Activated naive CD4-positive, alpha-beta T cell treated with anti-CD3 and anti-CD28 coated beads, Interleukin-2, amount 50 U/mL, for 72 hours (primary cell): ENCODE data around the gene NOMO2. TPM values are rescaled to one million over a fixed set of nuclear protein-coding genes. Genes with fewer than 3 reads are reported as not detected.
A peak's percentile ranks its signal among the peaks of the same experiment; 100 is the strongest.
"Not testable (repeated sequence)": the region's sequence is repeated elsewhere in the genome, so short reads cannot be mapped to it uniquely, and the experiment has no call there.

Experiments used
- ATAC-seq, 2 donors: fragments of 150-1000 bp; cut with Tn5 transposase; 2 replicates each; pipeline ENCODE4 v1.10.0; 2021; ENCODE audit warnings: mild to moderate bottlenecking in 2 of 2, moderate library complexity in 2 of 2
- DNase-seq, 2 donors: peaks; one replicate each; pipeline ENCODE4 v3.0.0; 2021 to 2022; ENCODE audit warnings: low spot score in 2 of 2
- H3K27ac Mint-ChIP-seq, 2 donors: one replicate each; pipeline ENCODE4 v1.8.0; 2022; ENCODE audit warnings: mild to moderate bottlenecking in 2 of 2, mixed read lengths in 2 of 2
- H3K36me3 Mint-ChIP-seq, 2 donors: one replicate each; pipeline ENCODE4 v1.8.0; 2022; ENCODE audit warnings: mixed read lengths in 2 of 2
- H3K9me3 Mint-ChIP-seq, 2 donors: one replicate each; pipeline ENCODE4 v1.8.0; 2022; ENCODE audit warnings: mixed read lengths in 2 of 2
- total RNA-seq, 2 donors: library from RNA; stranded (reverse); gene quantifications; one replicate each; pipeline ENCODE4 v1.2.3, GENCODE V29; 2022

NOMO2 gene
- total RNA-seq, 2 donors from 2014 or later = 57.5 to 69.7 TPM

GRCh38 chr16:18401851-18402657 is 159.8 kb downstream of the NOMO2 start:
- ATAC-seq = peak; percentile 81 to 85
- not testable (repeated sequence) for DNase-seq, H3K27ac Mint-ChIP-seq, H3K36me3 Mint-ChIP-seq, H3K9me3 Mint-ChIP-seq

DNA sequence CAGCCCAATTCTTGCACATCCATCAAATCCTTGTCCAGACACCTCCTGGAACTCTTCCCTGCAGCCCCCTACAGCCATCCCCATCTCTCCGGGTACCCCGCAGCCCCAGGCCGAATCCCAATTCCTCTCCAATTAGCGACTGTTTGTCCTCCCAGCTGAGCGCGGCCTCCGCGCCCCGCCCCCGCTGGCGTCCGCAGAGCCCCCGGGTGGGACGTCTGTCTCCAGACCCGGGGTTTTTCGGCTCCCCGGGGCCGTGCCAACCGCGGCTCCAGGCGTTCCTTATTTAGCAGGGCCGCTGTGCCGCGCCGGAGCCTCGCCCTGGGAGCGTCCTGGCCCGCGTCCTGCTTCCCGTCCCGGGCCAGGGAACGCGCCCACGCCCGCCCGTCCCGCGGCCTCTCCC is 160.7 kb downstream of the NOMO2 start:
- not testable (repeated sequence) for ATAC-seq, H3K36me3 Mint-ChIP-seq
- DNase-seq = peak; percentile 7 to 55

DNA sequence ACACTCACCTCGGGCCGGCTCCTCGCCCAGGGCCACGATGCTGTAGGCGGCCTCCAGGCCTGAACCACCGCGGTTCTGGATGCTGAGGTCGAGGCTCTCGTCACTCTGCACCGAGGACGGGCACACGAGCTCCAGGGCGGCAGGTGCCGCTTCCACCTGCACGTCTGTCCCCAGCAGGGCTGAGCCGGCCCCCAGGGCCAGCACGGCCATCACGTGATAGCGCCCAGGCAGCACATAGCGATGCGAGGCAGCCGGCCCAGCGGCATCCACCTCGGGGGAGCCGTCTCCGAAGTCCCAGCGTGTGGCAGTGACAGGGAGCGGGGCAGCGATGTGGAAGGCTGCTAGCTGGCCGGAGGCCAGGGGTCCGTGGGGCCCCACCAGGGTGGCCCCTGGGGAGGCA is 167.5 kb downstream of the NOMO2 start:
- not testable (repeated sequence) for H3K27ac Mint-ChIP-seq, H3K9me3 Mint-ChIP-seq, ATAC-seq, H3K36me3 Mint-ChIP-seq, DNase-seq

More for the DNA sequence above, 160.7 kb downstream of the NOMO2 start:
- H3K9me3 Mint-ChIP-seq, H3K27ac Mint-ChIP-seq: not testable (repeated sequence)

DNA sequence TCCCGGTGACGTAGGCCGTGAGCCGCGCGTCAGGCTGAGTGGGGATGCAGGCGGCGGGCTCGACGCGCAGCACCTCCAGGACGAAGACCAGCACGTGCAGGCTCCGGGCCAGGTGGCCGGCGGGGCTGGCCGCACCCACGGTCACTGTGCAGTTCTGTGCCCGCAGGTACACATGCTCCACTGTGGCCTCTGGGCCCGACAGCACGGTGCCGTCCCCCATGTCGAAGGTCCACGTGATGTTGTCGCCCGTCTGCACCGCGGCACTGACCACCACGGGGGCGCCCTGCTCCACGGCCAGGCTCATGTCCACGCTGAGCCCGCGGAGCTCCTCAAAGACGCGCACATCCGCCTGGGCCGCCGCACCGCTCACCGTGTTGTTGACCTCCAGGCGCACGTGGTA is 174.1 kb downstream of the NOMO2 start:
- not testable (repeated sequence) for ATAC-seq, H3K36me3 Mint-ChIP-seq, H3K27ac Mint-ChIP-seq, H3K9me3 Mint-ChIP-seq, DNase-seq

DNA sequence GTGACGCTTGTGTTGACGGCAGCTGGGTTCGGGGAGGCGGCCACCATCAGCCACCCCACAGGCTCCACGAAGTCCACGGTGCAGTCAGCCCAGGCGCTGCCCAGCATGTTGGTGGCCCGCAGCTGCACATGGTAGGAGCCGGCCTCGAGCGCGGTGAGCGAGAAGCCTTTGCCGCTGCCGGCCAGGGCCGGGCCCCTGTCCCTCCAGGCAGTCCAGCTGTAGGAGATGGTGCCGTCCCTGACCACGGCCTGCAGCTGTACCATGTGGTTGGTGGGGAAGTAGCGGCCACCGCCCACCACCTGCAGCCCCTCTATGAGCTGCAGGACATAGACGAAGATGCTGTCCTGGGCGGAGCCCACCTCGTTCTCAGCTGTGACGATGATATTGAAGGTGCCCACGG is 175.4 kb downstream of the NOMO2 start:
- ATAC-seq, H3K36me3 Mint-ChIP-seq, H3K27ac Mint-ChIP-seq, DNase-seq, H3K9me3 Mint-ChIP-seq: not testable (repeated sequence)

GRCh38 chr16:18385285-18385684 is 176.6 kb downstream of the NOMO2 start:
- not testable (repeated sequence) for H3K36me3 Mint-ChIP-seq, H3K27ac Mint-ChIP-seq, H3K9me3 Mint-ChIP-seq, DNase-seq, ATAC-seq

DNA sequence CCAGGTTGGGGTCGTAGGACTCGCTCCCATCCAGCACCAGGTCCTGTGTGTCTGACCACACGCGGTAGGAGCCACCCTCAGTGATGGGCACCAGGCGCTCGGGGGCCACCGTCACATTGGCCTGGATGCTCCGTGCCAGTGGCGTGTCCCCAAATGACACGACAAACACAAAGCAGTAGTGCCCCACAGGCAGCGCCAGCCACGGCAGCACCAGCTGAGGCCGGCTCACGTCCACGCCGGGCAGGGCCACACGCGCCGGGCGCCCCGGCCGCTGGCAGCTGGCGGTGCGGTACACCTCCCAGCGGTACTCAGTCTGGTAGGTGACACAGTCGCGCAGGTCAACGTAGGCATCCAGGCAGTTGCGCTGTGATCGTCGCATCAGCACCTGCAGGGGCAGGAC is 177.0 kb downstream of the NOMO2 start:
- ATAC-seq, DNase-seq, H3K9me3 Mint-ChIP-seq, H3K36me3 Mint-ChIP-seq, H3K27ac Mint-ChIP-seq: not testable (repeated sequence)

- not testable (repeated sequence) for H3K9me3 Mint-ChIP-seq, H3K36me3 Mint-ChIP-seq, DNase-seq, H3K27ac Mint-ChIP-seq, ATAC-seq
Measured at GRCh38 chr16:18384098-18384636, 177.7 kb downstream of the NOMO2 start.

GRCh38 chr16:18382696-18383095 is 179.2 kb downstream of the NOMO2 start:
- DNase-seq, H3K27ac Mint-ChIP-seq, ATAC-seq, H3K9me3 Mint-ChIP-seq, H3K36me3 Mint-ChIP-seq: not testable (repeated sequence)

Other genes with a start within 250 kb of the NOMO2 start
- 10 to 100 TPM; 28.9 to 32.4 TPM for gene NPIPA8, start 225.4 kb downstream of the NOMO2 start, total RNA-seq
- 1,000 to 10,000 TPM; 2,227 to 2,841 TPM for gene RPS15A, start 228.2 kb upstream of the NOMO2 start, total RNA-seq
- gene ARL6IP1, start 239.5 kb upstream of the NOMO2 start, total RNA-seq = 100 to 1,000 TPM; 116 to 164 TPM